IMR-90 (cell line): ENCODE results near the gene ZNHIT1.

Experiments
- BHLHE40 ChIP-seq: fragments of 150-350 bp; IDR thresholded peaks from 2 replicates; pipeline ENCODE4 v1.6.1; 2016; ENCODE audit warnings: mild to moderate bottlenecking, low read depth, low read length
- CHD1 ChIP-seq: IDR thresholded peaks from 2 replicates; pipeline ENCODE4 v1.6.1; 2012; ENCODE audit warnings: low read depth, low read length, improper control_type of control experiment
- MXI1 ChIP-seq: IDR thresholded peaks from 2 replicates; pipeline ENCODE4 v1.6.1; 2012; ENCODE audit warnings: low read depth, mild to moderate bottlenecking, low read length, moderate library complexity, borderline replicate concordance
- POLR2A ChIP-seq: IDR thresholded peaks from 2 replicates; pipeline ENCODE4 v1.6.1; 2012; ENCODE audit warnings: mild to moderate bottlenecking, low read depth, low read length
- RAD21 ChIP-seq: IDR thresholded peaks from 2 replicates; pipeline ENCODE4 v1.6.1; 2012; ENCODE audit warnings: low read length, improper control_type of control experiment
- RCOR1 ChIP-seq: IDR thresholded peaks from 2 replicates; pipeline ENCODE4 v1.6.1; 2012; ENCODE audit warnings: mild to moderate bottlenecking, low read length, improper control_type of control experiment; ENCODE audit not compliant: insufficient replicate concordance
- RFX5 ChIP-seq: IDR thresholded peaks from 2 replicates; pipeline ENCODE4 v1.8.0; 2012; ENCODE audit warnings: low read depth, mild to moderate bottlenecking, low read length, moderate library complexity
- TF ChIP-seq, protein P1 (sequence below): conservative IDR thresholded peaks from 2 replicates; pipeline ENCODE4 v1.5.1; 2012; ENCODE audit warnings: mild to moderate bottlenecking, low read depth, low read length, improper control_type of control experiment

DNA sequence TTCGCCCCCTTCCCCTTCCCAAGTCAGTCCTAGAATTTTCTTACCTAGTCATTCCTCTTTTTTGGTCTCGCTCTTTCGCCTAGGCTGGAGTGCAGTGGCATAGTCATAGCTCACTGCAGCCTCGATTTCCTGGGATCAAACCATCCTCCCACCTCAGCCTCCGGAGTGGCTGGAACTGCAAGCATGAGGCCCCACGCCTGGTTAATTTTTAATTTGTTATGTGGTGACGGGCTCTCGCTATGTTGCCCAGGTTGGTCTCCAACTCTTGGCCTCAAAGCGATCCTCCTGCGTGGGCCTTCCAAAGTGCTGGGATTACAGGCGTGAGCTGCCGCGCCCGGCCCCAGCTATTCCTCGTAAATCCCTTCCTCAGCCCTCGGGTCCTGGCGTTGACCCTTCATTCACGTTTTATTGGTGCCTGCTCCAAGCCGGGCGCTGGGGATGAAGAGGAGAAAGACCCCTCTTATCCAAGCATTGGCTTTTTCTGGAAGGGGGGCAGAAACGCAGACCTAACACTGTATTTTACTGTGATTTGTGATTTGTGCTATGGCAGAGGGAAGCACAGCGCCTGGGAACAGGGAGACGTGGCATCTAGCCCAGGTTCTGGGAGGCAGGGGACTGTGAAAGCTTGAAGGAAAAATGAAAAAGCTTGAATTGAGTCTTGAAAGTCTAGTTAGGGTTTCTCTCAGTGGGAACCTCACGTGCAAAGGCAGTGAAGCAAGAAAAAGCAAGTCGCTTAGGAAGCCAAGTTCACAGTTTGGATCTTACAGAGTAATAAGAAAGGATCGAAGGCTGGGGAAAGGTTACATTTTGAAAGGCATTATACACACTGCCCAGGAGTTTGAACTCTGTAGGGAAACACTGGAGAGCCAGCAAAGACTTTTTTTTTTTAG is 516 bp downstream of the ZNHIT1 start:
- TF ChIP-seq, protein P1, sequence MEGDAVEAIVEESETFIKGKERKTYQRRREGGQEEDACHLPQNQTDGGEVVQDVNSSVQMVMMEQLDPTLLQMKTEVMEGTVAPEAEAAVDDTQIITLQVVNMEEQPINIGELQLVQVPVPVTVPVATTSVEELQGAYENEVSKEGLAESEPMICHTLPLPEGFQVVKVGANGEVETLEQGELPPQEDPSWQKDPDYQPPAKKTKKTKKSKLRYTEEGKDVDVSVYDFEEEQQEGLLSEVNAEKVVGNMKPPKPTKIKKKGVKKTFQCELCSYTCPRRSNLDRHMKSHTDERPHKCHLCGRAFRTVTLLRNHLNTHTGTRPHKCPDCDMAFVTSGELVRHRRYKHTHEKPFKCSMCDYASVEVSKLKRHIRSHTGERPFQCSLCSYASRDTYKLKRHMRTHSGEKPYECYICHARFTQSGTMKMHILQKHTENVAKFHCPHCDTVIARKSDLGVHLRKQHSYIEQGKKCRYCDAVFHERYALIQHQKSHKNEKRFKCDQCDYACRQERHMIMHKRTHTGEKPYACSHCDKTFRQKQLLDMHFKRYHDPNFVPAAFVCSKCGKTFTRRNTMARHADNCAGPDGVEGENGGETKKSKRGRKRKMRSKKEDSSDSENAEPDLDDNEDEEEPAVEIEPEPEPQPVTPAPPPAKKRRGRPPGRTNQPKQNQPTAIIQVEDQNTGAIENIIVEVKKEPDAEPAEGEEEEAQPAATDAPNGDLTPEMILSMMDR = no peak
- TF ChIP-seq POLR2A (no peak), RCOR1 (no peak), BHLHE40 (peak; percentile 28; the same call in 1 of the 2 replicates), CHD1 (no peak), RAD21 (no peak), MXI1 (peak; percentile 30; the same call in 1 of the 2 replicates), RFX5 (no peak)
